A673 (cell line): ENCODE data around the gene HK1.

Experiments
- CTCF ChIP-seq: fragments of 300-800, 200-600 bp; sonication (generic); conservative IDR thresholded peaks from 2 replicates; pipeline ENCODE4 v1.5.1; 2017; ENCODE audit warnings: low read depth, mild to moderate bottlenecking, antibody characterized with exemption, low read length, moderate library complexity, mixed read lengths
- EZH2 ChIP-seq: fragments of 200-600 bp; sonication (generic); IDR thresholded peaks from 2 replicates; pipeline ENCODE4 v1.6.1; 2017; ENCODE audit warnings: borderline replicate concordance, low read depth, mild to moderate bottlenecking, mixed read lengths, antibody characterized with exemption, low read length; ENCODE audit not compliant: poor library complexity, severe bottlenecking

DNA sequence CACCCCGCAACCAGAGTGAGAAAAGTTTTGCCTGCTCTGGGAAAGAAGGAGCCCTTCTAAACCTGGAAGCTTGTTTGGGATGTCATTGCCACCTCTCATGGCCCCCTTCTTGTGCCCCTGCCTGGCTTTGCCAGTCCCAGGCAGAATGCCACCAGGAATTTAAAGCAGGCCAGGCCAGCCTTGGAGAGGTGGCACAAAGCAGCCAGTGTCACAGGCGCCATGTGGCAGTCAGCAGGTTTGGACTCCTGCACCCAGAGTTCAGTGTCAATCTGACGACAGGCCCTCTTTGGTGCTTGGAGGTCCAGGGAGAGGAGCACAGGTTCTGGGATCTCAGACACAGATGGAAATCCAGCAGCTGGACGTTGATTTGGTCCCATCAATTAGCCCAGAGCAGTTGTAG, 12.7 kb downstream of the HK1 start:
- TF ChIP-seq EZH2 (no peak), CTCF (no peak)
